IPS DF 6.9 (cell line): ENCODE results near the gene MTCL1.

ENCODE experiments used
- DNase-seq: peaks from one replicate; pipeline ENCODE4 v3.0.0-alpha.2; 2013; ENCODE audit warnings: low read depth, low spot score
- H3K27ac ChIP-seq: one replicate; pipeline ENCODE4 v1.5.1; 2013; ENCODE audit warnings: low read length, control low read depth
- H3K27me3 ChIP-seq: 2 replicates; pipeline ENCODE4 v1.6.1; 2013; ENCODE audit warnings: mild to moderate bottlenecking, low read length; ENCODE audit not compliant: control insufficient read depth, insufficient read depth
- H3K36me3 ChIP-seq: 2 replicates; pipeline ENCODE4 v1.6.1; 2013; ENCODE audit warnings: low read length; ENCODE audit not compliant: control insufficient read depth, insufficient read depth
- H3K4me1 ChIP-seq: 2 replicates; pipeline ENCODE4 v1.6.1; 2013; ENCODE audit warnings: low read length; ENCODE audit not compliant: control insufficient read depth, insufficient read depth
- H3K4me3 ChIP-seq: 2 replicates; pipeline ENCODE4 v1.5.1; 2013; ENCODE audit warnings: mild to moderate bottlenecking, low read length
- H3K9me3 ChIP-seq: 2 replicates; pipeline ENCODE4 v1.6.1; 2013; ENCODE audit warnings: low read length, inconsistent platforms; ENCODE audit not compliant: control insufficient read depth, insufficient read depth
- WGBS: extraction: QIAGEN DNeasy Blood & Tissue Kit; methylation state at CpG from one replicate; pipeline ENCODE4 v1.1.7; 2013; ENCODE audit warnings: mixed read lengths, missing lambda C conversion rate; ENCODE audit not compliant: insufficient read length, insufficient coverage; 5-methylcytosine and 5-hydroxymethylcytosine counted together

MTCL1 gene

GRCh38 chr18:8726281-8726680, 20.9 kb downstream of the MTCL1 start:
- no peak overlapping the region for H3K4me3 ChIP-seq
- no peaks in the 10 kb centered on the region for H3K4me1 ChIP-seq

GRCh38 chr18:8726963-8727705, 21.8 kb downstream of the MTCL1 start:
- H3K4me1 ChIP-seq = no peaks in the 10 kb centered on the region
- no peaks in the 10 kb centered on the region for H3K27me3 ChIP-seq
- DNase-seq = no peak
- H3K4me3 ChIP-seq = no peak overlapping the region
- H3K27ac ChIP-seq = no peak overlapping the region
- no peaks in the 10 kb centered on the region for H3K36me3 ChIP-seq
- H3K9me3 ChIP-seq = no peaks in the 10 kb centered on the region
- WGBS = no CpG with 5 or more reads among the region's 4 CpGs

More at GRCh38 chr18:8726281-8726680, 20.9 kb downstream of the MTCL1 start:
- H3K9me3 ChIP-seq = no peaks in the 10 kb centered on the region
- no peak overlapping the region for H3K27ac ChIP-seq
- no peak for DNase-seq
- WGBS = no CpG with 5 or more reads among the region's 17 CpGs
- no peaks in the 10 kb centered on the region for H3K36me3 ChIP-seq
- H3K27me3 ChIP-seq = no peaks in the 10 kb centered on the region

GRCh38 chr18:8730080-8730827, 24.9 kb downstream of the MTCL1 start:
- Histone ChIP-seq H3K9me3 (no peaks in the 10 kb centered on the region), H3K4me1 (peaks cover 3% of the 10 kb centered on the region; the same call in 1 of the 2 replicates), H3K27ac (no peak overlapping the region), H3K4me3 (no peak overlapping the region), H3K27me3 (no peaks in the 10 kb centered on the region), H3K36me3 (no peaks in the 10 kb centered on the region)
- no CpG with 5 or more reads among the region's 16 CpGs for WGBS
- DNase-seq = no peak

- Histone ChIP-seq H3K27me3 (no peaks in the 10 kb centered on the region), H3K27ac (no peak overlapping the region), H3K4me3 (no peak overlapping the region), H3K4me1 (peaks cover 3% of the 10 kb centered on the region; the same call in 1 of the 2 replicates), H3K9me3 (no peaks in the 10 kb centered on the region), H3K36me3 (no peaks in the 10 kb centered on the region)
- no CpG with 5 or more reads among the region's 22 CpGs for WGBS
- DNase-seq = no peak
Measured at GRCh38 chr18:8732442-8733360, 27.3 kb downstream of the MTCL1 start.

- Histone ChIP-seq H3K36me3 (no peaks in the 10 kb centered on the region), H3K27me3 (no peaks in the 10 kb centered on the region), H3K4me1 (peaks cover 4% of the 10 kb centered on the region; the same call in 1 of the 2 replicates), H3K4me3 (no peak overlapping the region), H3K27ac (no peak overlapping the region), H3K9me3 (no peaks in the 10 kb centered on the region)
- no peak for DNase-seq
- WGBS = no CpG with 5 or more reads among the region's 5 CpGs
Measured at GRCh38 chr18:8734496-8734895, 29.1 kb downstream of the MTCL1 start.

GRCh38 chr18:8735274-8735673, 29.9 kb downstream of the MTCL1 start:
- H3K27me3 ChIP-seq = no peaks in the 10 kb centered on the region
- no peaks in the 10 kb centered on the region for H3K36me3 ChIP-seq
- peaks cover 4% of the 10 kb centered on the region; the same call in 1 of the 2 replicates for H3K4me1 ChIP-seq
- H3K27ac ChIP-seq = no peak overlapping the region
- no peaks in the 10 kb centered on the region for H3K9me3 ChIP-seq
- DNase-seq = no peak
- no CpG with 5 or more reads among the region's 2 CpGs for WGBS
- no peak overlapping the region for H3K4me3 ChIP-seq

- H3K4me3 ChIP-seq = no peak overlapping the region
- H3K4me1 ChIP-seq = 0 out of 2 replicates have a peak, but pooled peaks cover 1% of the 10 kb centered on the region
- no peaks in the 10 kb centered on the region for H3K36me3 ChIP-seq
- no peaks in the 10 kb centered on the region for H3K27me3 ChIP-seq
- no peak overlapping the region for H3K27ac ChIP-seq
- no peak for DNase-seq
- no CpG with 5 or more reads among the region's 1 CpG for WGBS
- no peaks in the 10 kb centered on the region for H3K9me3 ChIP-seq
Measured at GRCh38 chr18:8741117-8741516, 35.8 kb downstream of the MTCL1 start.

- no peaks in the 10 kb centered on the region for H3K27me3 ChIP-seq
- no peaks in the 10 kb centered on the region for H3K9me3 ChIP-seq
- H3K4me1 ChIP-seq = 0 out of 2 replicates have a peak, but pooled peaks cover 1% of the 10 kb centered on the region
- no peak overlapping the region for H3K4me3 ChIP-seq
- no peaks in the 10 kb centered on the region for H3K36me3 ChIP-seq
- H3K27ac ChIP-seq = no peak overlapping the region
- no CpG with 5 or more reads among the region's 7 CpGs for WGBS
- no peak for DNase-seq
Measured at GRCh38 chr18:8741532-8741931, 36.2 kb downstream of the MTCL1 start.

- H3K27ac ChIP-seq = no peak overlapping the region
- no peaks in the 10 kb centered on the region for H3K9me3 ChIP-seq
- H3K4me1 ChIP-seq = 0 out of 2 replicates have a peak, but pooled peaks cover 1% of the 10 kb centered on the region
- no peaks in the 10 kb centered on the region for H3K27me3 ChIP-seq
- H3K36me3 ChIP-seq = peaks cover 6% of the 10 kb centered on the region
- no peak for DNase-seq
- H3K4me3 ChIP-seq = no peak overlapping the region
- WGBS = no CpG with 5 or more reads among the region's 6 CpGs
Measured at GRCh38 chr18:8742387-8743361, 37.3 kb downstream of the MTCL1 start.
